ENCODE results near the gene ANLN.

The ANLN gene

DNA sequence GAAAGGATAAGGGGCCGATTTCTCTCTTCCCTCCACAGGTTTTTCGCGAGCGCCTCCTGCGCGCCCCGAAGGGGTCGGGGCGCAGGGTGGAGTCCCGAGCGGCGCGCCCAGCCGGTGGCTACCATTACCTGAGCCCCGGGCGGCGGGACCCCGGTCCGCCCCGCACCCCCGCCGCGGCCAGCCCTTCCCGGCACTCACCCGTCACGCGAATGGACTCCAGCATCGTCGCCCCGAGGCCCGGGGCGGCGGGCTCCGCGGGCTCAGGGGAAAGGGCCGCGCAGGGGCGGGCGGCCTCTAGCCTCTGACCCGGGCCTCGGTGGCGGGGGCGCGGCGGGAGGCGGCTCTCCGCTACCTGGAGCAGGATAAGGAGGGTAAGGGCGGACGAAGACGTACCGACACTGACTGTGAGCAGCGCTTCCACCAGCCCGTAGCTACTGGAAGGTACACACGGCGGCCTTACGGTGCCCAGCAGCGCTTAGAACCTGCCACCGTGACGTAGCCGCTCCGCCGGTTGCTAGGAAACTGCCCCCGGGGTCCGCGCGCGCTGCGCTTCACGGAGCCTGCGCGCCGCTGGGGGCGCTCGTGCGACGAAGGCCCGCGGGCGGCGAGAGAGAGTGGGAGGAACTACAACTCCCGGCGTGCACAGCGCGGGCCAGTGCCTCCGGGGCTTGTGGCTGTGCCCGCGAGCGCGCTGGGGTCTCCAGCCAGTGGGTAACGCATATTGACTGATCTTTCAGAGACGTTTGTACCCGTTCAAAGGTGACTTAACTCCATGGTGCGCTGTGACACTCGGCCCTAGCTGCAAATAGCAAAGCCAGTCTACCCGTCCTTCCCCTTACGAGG is 22.7 kb upstream of the ANLN start (continued):
- no peak for TF ChIP-seq IKZF3 (tag by site-specific recombination; IDR thresholded peaks at IDR 0.05)
- peak; percentile 88 for TF ChIP-seq GLIS2 (tag by site-specific recombination; IDR thresholded peaks at IDR 0.05)
- TF ChIP-seq, protein P1, sequence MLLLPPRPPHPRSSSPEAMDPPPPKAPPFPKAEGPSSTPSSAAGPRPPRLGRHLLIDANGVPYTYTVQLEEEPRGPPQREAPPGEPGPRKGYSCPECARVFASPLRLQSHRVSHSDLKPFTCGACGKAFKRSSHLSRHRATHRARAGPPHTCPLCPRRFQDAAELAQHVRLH (tag by site-specific recombination; IDR thresholded peaks at IDR 0.05): no peak
- TF ChIP-seq YY2 (tag by site-specific recombination; IDR thresholded peaks at IDR 0.05): no peak
- no peak for TF ChIP-seq ZNF747 (tag by site-specific recombination; IDR thresholded peaks at IDR 0.05)
- no peak for TF ChIP-seq ZNF140 (tag by site-specific recombination; IDR thresholded peaks at IDR 0.05)
- TF ChIP-seq ZEB2 (tag by site-specific recombination; IDR thresholded peaks at IDR 0.05): peak; percentile 81
- TF ChIP-seq ZFP41 (tag by site-specific recombination; IDR thresholded peaks at IDR 0.05; ENCODE audit: borderline replicate concordance): no peak
- TF ChIP-seq, protein P2, sequence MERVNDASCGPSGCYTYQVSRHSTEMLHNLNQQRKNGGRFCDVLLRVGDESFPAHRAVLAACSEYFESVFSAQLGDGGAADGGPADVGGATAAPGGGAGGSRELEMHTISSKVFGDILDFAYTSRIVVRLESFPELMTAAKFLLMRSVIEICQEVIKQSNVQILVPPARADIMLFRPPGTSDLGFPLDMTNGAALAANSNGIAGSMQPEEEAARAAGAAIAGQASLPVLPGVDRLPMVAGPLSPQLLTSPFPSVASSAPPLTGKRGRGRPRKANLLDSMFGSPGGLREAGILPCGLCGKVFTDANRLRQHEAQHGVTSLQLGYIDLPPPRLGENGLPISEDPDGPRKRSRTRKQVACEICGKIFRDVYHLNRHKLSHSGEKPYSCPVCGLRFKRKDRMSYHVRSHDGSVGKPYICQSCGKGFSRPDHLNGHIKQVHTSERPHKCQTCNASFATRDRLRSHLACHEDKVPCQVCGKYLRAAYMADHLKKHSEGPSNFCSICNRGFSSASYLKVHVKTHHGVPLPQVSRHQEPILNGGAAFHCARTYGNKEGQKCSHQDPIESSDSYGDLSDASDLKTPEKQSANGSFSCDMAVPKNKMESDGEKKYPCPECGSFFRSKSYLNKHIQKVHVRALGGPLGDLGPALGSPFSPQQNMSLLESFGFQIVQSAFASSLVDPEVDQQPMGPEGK (tag by site-specific recombination; IDR thresholded peaks at IDR 0.05): peak; percentile 58
- peak; percentile 61; the same call in 1 of the 2 replicates for TF ChIP-seq EGR2 (tag by site-specific recombination; IDR thresholded peaks at IDR 0.05; ENCODE audit: low read depth)
- TF ChIP-seq ZNF510 (tag by site-specific recombination; IDR thresholded peaks at IDR 0.05; ENCODE audit: insufficient replicate concordance): no peak
- TF ChIP-seq, protein P3, sequence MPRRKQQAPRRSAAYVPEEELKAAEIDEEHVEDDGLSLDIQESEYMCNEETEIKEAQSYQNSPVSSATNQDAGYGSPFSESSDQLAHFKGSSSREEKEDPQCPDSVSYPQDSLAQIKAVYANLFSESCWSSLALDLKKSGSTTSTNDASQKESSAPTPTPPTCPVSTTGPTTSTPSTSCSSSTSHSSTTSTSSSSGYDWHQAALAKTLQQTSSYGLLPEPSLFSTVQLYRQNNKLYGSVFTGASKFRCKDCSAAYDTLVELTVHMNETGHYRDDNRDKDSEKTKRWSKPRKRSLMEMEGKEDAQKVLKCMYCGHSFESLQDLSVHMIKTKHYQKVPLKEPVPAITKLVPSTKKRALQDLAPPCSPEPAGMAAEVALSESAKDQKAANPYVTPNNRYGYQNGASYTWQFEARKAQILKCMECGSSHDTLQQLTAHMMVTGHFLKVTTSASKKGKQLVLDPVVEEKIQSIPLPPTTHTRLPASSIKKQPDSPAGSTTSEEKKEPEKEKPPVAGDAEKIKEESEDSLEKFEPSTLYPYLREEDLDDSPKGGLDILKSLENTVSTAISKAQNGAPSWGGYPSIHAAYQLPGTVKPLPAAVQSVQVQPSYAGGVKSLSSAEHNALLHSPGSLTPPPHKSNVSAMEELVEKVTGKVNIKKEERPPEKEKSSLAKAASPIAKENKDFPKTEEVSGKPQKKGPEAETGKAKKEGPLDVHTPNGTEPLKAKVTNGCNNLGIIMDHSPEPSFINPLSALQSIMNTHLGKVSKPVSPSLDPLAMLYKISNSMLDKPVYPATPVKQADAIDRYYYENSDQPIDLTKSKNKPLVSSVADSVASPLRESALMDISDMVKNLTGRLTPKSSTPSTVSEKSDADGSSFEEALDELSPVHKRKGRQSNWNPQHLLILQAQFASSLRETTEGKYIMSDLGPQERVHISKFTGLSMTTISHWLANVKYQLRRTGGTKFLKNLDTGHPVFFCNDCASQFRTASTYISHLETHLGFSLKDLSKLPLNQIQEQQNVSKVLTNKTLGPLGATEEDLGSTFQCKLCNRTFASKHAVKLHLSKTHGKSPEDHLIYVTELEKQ (tag by site-specific recombination; IDR thresholded peaks at IDR 0.05; ENCODE audit: borderline replicate concordance): no peak
- TF ChIP-seq ZNF394 (tag by site-specific recombination; IDR thresholded peaks at IDR 0.05; ENCODE audit: borderline replicate concordance): no peak; the same call in 1 of the 2 replicates
- TF ChIP-seq, protein P4, sequence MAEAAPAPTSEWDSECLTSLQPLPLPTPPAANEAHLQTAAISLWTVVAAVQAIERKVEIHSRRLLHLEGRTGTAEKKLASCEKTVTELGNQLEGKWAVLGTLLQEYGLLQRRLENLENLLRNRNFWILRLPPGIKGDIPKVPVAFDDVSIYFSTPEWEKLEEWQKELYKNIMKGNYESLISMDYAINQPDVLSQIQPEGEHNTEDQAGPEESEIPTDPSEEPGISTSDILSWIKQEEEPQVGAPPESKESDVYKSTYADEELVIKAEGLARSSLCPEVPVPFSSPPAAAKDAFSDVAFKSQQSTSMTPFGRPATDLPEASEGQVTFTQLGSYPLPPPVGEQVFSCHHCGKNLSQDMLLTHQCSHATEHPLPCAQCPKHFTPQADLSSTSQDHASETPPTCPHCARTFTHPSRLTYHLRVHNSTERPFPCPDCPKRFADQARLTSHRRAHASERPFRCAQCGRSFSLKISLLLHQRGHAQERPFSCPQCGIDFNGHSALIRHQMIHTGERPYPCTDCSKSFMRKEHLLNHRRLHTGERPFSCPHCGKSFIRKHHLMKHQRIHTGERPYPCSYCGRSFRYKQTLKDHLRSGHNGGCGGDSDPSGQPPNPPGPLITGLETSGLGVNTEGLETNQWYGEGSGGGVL (tag by site-specific recombination; IDR thresholded peaks at IDR 0.05): peak; percentile 59
- TF ChIP-seq, protein P5, sequence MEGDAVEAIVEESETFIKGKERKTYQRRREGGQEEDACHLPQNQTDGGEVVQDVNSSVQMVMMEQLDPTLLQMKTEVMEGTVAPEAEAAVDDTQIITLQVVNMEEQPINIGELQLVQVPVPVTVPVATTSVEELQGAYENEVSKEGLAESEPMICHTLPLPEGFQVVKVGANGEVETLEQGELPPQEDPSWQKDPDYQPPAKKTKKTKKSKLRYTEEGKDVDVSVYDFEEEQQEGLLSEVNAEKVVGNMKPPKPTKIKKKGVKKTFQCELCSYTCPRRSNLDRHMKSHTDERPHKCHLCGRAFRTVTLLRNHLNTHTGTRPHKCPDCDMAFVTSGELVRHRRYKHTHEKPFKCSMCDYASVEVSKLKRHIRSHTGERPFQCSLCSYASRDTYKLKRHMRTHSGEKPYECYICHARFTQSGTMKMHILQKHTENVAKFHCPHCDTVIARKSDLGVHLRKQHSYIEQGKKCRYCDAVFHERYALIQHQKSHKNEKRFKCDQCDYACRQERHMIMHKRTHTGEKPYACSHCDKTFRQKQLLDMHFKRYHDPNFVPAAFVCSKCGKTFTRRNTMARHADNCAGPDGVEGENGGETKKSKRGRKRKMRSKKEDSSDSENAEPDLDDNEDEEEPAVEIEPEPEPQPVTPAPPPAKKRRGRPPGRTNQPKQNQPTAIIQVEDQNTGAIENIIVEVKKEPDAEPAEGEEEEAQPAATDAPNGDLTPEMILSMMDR (tag by site-specific recombination; IDR thresholded peaks at IDR 0.05): peak; percentile 95
- TF ChIP-seq ZFP69B (tag by site-specific recombination; IDR thresholded peaks at IDR 0.05): no peak
- no peak for TF ChIP-seq ZNF621 (tag by site-specific recombination; IDR thresholded peaks at IDR 0.05)
- peak; percentile 55; the same call in 1 of the 2 replicates for TF ChIP-seq ZNF324 (tag by site-specific recombination; IDR thresholded peaks at IDR 0.05)
- peak; percentile 90 for TF ChIP-seq ZNF335 (tag by site-specific recombination; conservative IDR thresholded peaks at IDR 0.05)
- TF ChIP-seq ZNF10 (tag by site-specific recombination; IDR thresholded peaks at IDR 0.05): no peak
- peak; percentile 86 for TF ChIP-seq OSR2 (tag by site-specific recombination; IDR thresholded peaks at IDR 0.05)
- no peak for TF ChIP-seq ZNF302 (tag by site-specific recombination; IDR thresholded peaks at IDR 0.05; ENCODE audit: low read depth)
- TF ChIP-seq ZNF76 (tag by site-specific recombination; IDR thresholded peaks at IDR 0.05; ENCODE audit: borderline replicate concordance, low read depth): peak; percentile 91
- no peak for TF ChIP-seq ZNF623 (tag by site-specific recombination; IDR thresholded peaks at IDR 0.05)
- no peak for TF ChIP-seq HOXD13 (CRISPR knock-in tag; IDR thresholded peaks at IDR 0.05; ENCODE audit: borderline replicate concordance)
- TF ChIP-seq, protein P6, sequence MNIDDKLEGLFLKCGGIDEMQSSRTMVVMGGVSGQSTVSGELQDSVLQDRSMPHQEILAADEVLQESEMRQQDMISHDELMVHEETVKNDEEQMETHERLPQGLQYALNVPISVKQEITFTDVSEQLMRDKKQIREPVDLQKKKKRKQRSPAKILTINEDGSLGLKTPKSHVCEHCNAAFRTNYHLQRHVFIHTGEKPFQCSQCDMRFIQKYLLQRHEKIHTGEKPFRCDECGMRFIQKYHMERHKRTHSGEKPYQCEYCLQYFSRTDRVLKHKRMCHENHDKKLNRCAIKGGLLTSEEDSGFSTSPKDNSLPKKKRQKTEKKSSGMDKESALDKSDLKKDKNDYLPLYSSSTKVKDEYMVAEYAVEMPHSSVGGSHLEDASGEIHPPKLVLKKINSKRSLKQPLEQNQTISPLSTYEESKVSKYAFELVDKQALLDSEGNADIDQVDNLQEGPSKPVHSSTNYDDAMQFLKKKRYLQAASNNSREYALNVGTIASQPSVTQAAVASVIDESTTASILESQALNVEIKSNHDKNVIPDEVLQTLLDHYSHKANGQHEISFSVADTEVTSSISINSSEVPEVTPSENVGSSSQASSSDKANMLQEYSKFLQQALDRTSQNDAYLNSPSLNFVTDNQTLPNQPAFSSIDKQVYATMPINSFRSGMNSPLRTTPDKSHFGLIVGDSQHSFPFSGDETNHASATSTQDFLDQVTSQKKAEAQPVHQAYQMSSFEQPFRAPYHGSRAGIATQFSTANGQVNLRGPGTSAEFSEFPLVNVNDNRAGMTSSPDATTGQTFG (tag by site-specific recombination; IDR thresholded peaks at IDR 0.05; ENCODE audit: borderline replicate concordance): no peak

All from HEK293 (cell line).